Vagina (tissue), 2 donors: Measurements from ENCODE around the gene RALGPS2. TPM values are rescaled to one million over a fixed set of nuclear protein-coding genes. Genes with fewer than 3 reads are reported as not detected.
"Not testable (repeated sequence)": the region's sequence is repeated elsewhere in the genome, so short reads cannot be mapped to it uniquely, and the experiment has no call there.

Source experiments
- DNase-seq, 2 donors: peaks; one replicate each; pipeline ENCODE4 v3.0.0-alpha.2; 2017; ENCODE audit errors: extremely low spot score in 2 of 2
- H3K27ac ChIP-seq: fragments of 200-600 bp; sonication (generic); one replicate; pipeline ENCODE4 v1.5.1; 2019
- H3K27me3 ChIP-seq: fragments of 200-600 bp; sonication (generic); one replicate; pipeline ENCODE4 v1.5.1; 2019
- H3K36me3 ChIP-seq, 2 donors: fragments of 200-600 bp; sonication (generic); one replicate each; pipeline ENCODE4 v1.5.1; 2017 to 2019
- H3K4me1 ChIP-seq: fragments of 200-600 bp; sonication (generic); one replicate; pipeline ENCODE4 v1.5.1; 2019
- H3K4me3 ChIP-seq, 2 donors: fragments of 200-600 bp; sonication (generic); 1 replicate in 1 of 2; 2 replicates in 1 of 2; pipeline ENCODE4 v1.5.1; 2016 to 2019
- H3K9me3 ChIP-seq: fragments of 200-600 bp; sonication (generic); one replicate; pipeline ENCODE4 v1.5.1; 2019
- CTCF ChIP-seq, 3 experiments: fragments of 450-650 bp in 2 of 3; fragments of 200-600 bp in 1 of 3; sonication (generic) in 1 of 3; IDR thresholded peaks; one replicate each; pipeline ENCODE4 v1.5.1; 2017 to 2019; ENCODE audit warnings: antibody characterized with exemption in 3 of 3, mild to moderate bottlenecking in 2 of 3, moderate library complexity in 2 of 3
- POLR2A ChIP-seq, 2 donors: fragments of 450-650 bp; IDR thresholded peaks; one replicate each; pipeline ENCODE4 v1.6.1; 2017; ENCODE audit warnings: antibody characterized with exemption in 2 of 2, mild to moderate bottlenecking in 2 of 2, moderate library complexity in 2 of 2
- POLR2AphosphoS5 ChIP-seq, 2 donors: sonication (generic); formaldehyde crosslinking; IDR thresholded peaks; one replicate each; pipeline ENCODE4 v1.9.0; 2017; ENCODE audit warnings: antibody characterized with exemption in 2 of 2, mild to moderate bottlenecking in 2 of 2, low read depth in 1 of 2; ENCODE audit not compliant: insufficient read depth in 1 of 2
- intact Hi-C: fragments of 100-400 bp; cut with DNase I; formaldehyde crosslinking; loops from one replicate; pipeline ENCODE4 v1.15.1; 2023
- total RNA-seq: library from RNA; depleted of rRNA; stranded (reverse); fragments of >200 nt; gene quantifications from one replicate; pipeline ENCODE4 v1.2.3, GENCODE V29; 2016

Gene RALGPS2
- total RNA-seq, 1 donor from 2014 or later, result 20.4 TPM

- Histone ChIP-seq H3K4me1 (no peaks in the 10 kb centered on the region), H3K9me3 (no peaks in the 10 kb centered on the region), H3K27me3 (no peaks in the 10 kb centered on the region), H3K27ac (no peak overlapping the region), H3K4me3 (no peak overlapping the region), H3K36me3 (no peaks in the 10 kb centered on the region)
- no peak for TF ChIP-seq POLR2A (IDR thresholded peaks at IDR 0.05)
- TF ChIP-seq POLR2AphosphoS5 (IDR thresholded peaks at IDR 0.05; ENCODE audit: insufficient read depth in 1 of 2, low read depth in 1 of 2), result no peak
- TF ChIP-seq CTCF (IDR thresholded peaks at IDR 0.05), result no peak
- intact Hi-C loops, result no loop called here
- no peak for DNase-seq
Observed at GRCh38 chr1:178746345-178746744, 21.3 kb downstream of the RALGPS2 start.

GRCh38 chr1:178747361-178747760 is 22.3 kb downstream of the RALGPS2 start:
- DNase-seq, H3K9me3 ChIP-seq, H3K36me3 ChIP-seq, H3K4me3 ChIP-seq, H3K27me3 ChIP-seq, H3K4me1 ChIP-seq, H3K27ac ChIP-seq, intact Hi-C loops: not testable (repeated sequence)

- TF ChIP-seq POLR2AphosphoS5 (IDR thresholded peaks at IDR 0.05; ENCODE audit: insufficient read depth in 1 of 2, low read depth in 1 of 2) (no peak), CTCF (IDR thresholded peaks at IDR 0.05) (no peak), POLR2A (IDR thresholded peaks at IDR 0.05) (no peak)
- Histone ChIP-seq H3K9me3 (no peaks in the 10 kb centered on the region), H3K4me1 (no peaks in the 10 kb centered on the region), H3K4me3 (no peak overlapping the region), H3K27ac (no peak overlapping the region), H3K36me3 (no peaks in the 10 kb centered on the region), H3K27me3 (no peaks in the 10 kb centered on the region)
- DNase-seq, result no peak
- intact Hi-C loops, result no loop called here
Observed at GRCh38 chr1:178749581-178750166, 24.6 kb downstream of the RALGPS2 start.

GRCh38 chr1:178751046-178751445 is 26.0 kb downstream of the RALGPS2 start:
- H3K27me3 ChIP-seq, result no peaks in the 10 kb centered on the region
- H3K4me3 ChIP-seq, result no peak overlapping the region
- intact Hi-C loops, result no loop called here
- H3K4me1 ChIP-seq, result no peaks in the 10 kb centered on the region
- no peak for DNase-seq
- H3K27ac ChIP-seq, result no peak overlapping the region
- H3K36me3 ChIP-seq, result no peaks in the 10 kb centered on the region
- no peaks in the 10 kb centered on the region for H3K9me3 ChIP-seq
- TF ChIP-seq POLR2AphosphoS5 (IDR thresholded peaks at IDR 0.05; ENCODE audit: insufficient read depth in 1 of 2, low read depth in 1 of 2) (no peak), CTCF (IDR thresholded peaks at IDR 0.05) (no peak), POLR2A (IDR thresholded peaks at IDR 0.05) (no peak)

GRCh38 chr1:178752891-178753290 is 27.8 kb downstream of the RALGPS2 start:
- no peak overlapping the region for H3K4me3 ChIP-seq
- no peaks in the 10 kb centered on the region for H3K36me3 ChIP-seq
- intact Hi-C loops, result loop anchor here (2.0 kb wide), 1 partner anchor 210 kb away; no protein-coding TSS in a partner anchor
- no peaks in the 10 kb centered on the region for H3K4me1 ChIP-seq
- H3K9me3 ChIP-seq, result no peaks in the 10 kb centered on the region
- no peak for TF ChIP-seq POLR2A (IDR thresholded peaks at IDR 0.05)
- TF ChIP-seq POLR2AphosphoS5 (IDR thresholded peaks at IDR 0.05; ENCODE audit: insufficient read depth in 1 of 2, low read depth in 1 of 2), result no peak
- TF ChIP-seq CTCF (IDR thresholded peaks at IDR 0.05), result no peak
- DNase-seq, result no peak
- no peaks in the 10 kb centered on the region for H3K27me3 ChIP-seq
- H3K27ac ChIP-seq, result no peak overlapping the region

GRCh38 chr1:178754655-178755256 is 29.7 kb downstream of the RALGPS2 start:
- H3K4me3 ChIP-seq, H3K9me3 ChIP-seq, H3K36me3 ChIP-seq, H3K4me1 ChIP-seq, intact Hi-C loops, H3K27ac ChIP-seq, DNase-seq, H3K27me3 ChIP-seq: not testable (repeated sequence)
